Epithelial cell of esophagus (primary cell): ENCODE data around the gene FGF11.
A peak's percentile ranks its signal among the peaks of the same experiment; 100 is the strongest.

Source experiments
- DNase-seq: peaks from one replicate; pipeline ENCODE4 v3.0.0; 2010; ENCODE audit warnings: low read depth
- H3K4me3 ChIP-seq: 2 replicates; pipeline ENCODE4 v1.5.1; 2011; ENCODE audit warnings: mild to moderate bottlenecking, low read length, control low read depth
- TF ChIP-seq, protein P1 (sequence below): IDR thresholded peaks from 2 replicates; pipeline ENCODE4 v1.5.1; 2011; ENCODE audit warnings: low read depth, mild to moderate bottlenecking, low read length, control low read depth, inconsistent platforms; ENCODE audit not compliant: insufficient read depth; ENCODE audit errors: missing control alignments

The FGF11 gene

DNA sequence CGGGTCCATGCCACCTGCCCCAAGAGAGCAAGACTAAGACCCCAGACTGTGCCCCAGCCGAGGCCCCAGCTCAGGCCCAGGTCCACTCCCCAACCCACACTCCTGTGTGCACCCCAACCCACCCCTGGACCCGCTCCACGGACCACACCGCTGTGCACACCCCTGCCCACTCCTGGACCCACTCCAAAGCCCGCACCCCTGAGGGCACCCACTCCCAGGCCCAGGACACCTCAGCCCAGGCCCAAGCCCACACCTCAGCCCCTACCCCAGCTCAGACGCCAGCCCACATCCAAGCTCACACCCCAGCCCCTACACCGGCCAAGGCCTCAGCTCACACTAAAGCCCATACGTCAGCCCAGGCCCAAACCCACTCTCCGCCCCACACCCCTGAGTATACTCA is 9.6 kb upstream of the FGF11 start:
- DNase-seq, result no peak
- TF ChIP-seq, protein P1, sequence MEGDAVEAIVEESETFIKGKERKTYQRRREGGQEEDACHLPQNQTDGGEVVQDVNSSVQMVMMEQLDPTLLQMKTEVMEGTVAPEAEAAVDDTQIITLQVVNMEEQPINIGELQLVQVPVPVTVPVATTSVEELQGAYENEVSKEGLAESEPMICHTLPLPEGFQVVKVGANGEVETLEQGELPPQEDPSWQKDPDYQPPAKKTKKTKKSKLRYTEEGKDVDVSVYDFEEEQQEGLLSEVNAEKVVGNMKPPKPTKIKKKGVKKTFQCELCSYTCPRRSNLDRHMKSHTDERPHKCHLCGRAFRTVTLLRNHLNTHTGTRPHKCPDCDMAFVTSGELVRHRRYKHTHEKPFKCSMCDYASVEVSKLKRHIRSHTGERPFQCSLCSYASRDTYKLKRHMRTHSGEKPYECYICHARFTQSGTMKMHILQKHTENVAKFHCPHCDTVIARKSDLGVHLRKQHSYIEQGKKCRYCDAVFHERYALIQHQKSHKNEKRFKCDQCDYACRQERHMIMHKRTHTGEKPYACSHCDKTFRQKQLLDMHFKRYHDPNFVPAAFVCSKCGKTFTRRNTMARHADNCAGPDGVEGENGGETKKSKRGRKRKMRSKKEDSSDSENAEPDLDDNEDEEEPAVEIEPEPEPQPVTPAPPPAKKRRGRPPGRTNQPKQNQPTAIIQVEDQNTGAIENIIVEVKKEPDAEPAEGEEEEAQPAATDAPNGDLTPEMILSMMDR, result no peak
- H3K4me3 ChIP-seq, result no peak overlapping the region

DNA sequence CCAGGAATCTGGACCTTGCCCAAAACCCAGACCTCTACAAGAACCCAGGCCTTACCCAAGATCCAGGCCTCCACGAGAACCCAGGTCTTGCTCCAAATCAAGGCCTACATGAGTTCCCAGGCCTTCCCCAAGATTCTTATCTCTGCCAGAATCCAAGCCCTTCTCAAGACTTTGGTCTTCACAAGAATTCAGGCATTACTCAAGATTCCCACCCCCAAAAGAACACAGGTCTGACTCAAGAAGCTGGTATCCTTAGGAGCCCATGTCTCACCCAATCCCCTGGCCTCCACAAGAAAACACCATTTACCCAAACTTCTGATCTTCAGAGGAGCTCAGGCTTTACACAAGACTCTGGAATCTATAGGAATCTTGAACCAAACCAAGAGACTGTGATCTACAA is 8.1 kb upstream of the FGF11 start:
- no peak for DNase-seq
- H3K4me3 ChIP-seq, result no peak overlapping the region
- TF ChIP-seq, protein P1, result no peak

DNA sequence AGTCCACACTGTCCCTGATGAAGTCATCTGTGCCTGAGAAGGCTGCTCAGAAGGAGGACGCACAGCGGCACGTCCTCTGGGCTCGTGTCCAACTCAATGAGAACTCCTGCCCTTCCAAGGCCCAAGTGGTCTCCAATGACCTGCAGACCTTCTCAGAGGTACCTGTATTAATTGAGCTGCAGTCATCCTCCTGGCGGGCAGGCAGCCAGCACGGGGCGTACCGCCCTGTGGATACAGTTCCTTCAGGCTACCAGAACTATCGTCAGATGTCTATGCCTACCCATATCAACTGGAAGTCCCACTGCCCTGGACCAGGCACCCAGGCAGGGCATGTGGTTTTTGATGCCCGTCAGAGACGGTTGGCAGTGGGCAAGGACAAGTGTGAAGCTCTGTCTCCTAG is 7.0 kb upstream of the FGF11 start:
- no peak for DNase-seq
- TF ChIP-seq, protein P1, result no peak
- H3K4me3 ChIP-seq, result no peak overlapping the region

- TF ChIP-seq, protein P1, result no peak
- H3K4me3 ChIP-seq, result peak overlapping the region; percentile 77
- peak; percentile 63 for DNase-seq
Measured at GRCh38 chr17:7435676-7436555, 3.4 kb upstream of the FGF11 start.

- peak; percentile 94 for DNase-seq
- H3K4me3 ChIP-seq, result peak overlapping the region; percentile 78
- TF ChIP-seq, protein P1, result peak; percentile 54
Measured at GRCh38 chr17:7436556-7437368, 2.5 kb upstream of the FGF11 start.

- DNase-seq, result no peak
- H3K4me3 ChIP-seq, result peak overlapping the region; percentile 78
- TF ChIP-seq, protein P1, result no peak
Measured at GRCh38 chr17:7437369-7437863, 1.9 kb upstream of the FGF11 start.
